ENCODE measurements around the gene TNNT2.

DNA sequence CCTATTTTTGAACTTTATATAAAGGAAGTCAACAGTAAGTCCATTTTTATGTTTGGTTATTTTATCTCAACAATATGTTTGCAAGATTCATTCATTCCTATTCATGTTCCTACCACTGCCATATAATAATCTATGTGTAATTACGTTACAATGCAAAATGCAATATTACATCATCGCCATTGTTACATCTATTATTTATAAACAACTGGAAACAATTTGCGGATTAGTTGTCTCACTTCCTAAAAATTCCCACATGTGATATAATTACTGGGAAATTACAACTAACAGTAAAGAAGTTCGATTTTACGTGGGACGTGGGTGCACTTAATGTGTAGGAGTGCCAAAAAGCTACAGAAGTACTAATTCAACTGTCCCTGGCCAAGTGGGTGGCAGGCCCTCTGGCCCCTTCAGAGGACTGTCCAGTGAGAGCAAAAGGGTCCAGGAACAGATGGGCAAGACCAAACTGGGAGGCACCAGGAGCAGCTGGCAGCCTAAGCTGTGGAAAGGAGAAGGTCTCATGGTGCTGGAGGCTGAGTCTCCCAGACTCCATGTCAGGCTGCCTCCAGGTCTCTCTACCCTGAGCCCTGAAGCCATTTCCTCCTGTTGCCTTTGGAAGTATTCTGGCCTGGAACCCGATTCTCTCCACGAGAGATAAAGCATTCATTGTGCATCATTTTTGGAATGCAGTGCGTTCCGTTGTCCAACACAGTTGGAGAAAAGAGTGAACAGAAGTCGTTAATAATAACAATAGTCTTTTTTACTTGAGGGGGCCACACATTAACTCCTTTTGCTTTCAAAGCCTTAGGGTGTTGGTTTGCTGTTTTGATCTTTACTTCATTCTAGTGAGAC lies 42.9 kb downstream of the TNNT2 start:
- TF ChIP-seq, protein P1, sequence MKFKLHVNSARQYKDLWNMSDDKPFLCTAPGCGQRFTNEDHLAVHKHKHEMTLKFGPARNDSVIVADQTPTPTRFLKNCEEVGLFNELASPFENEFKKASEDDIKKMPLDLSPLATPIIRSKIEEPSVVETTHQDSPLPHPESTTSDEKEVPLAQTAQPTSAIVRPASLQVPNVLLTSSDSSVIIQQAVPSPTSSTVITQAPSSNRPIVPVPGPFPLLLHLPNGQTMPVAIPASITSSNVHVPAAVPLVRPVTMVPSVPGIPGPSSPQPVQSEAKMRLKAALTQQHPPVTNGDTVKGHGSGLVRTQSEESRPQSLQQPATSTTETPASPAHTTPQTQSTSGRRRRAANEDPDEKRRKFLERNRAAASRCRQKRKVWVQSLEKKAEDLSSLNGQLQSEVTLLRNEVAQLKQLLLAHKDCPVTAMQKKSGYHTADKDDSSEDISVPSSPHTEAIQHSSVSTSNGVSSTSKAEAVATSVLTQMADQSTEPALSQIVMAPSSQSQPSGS (CRISPR knock-in tag; IDR thresholded peaks at IDR 0.05), result no peak
- TF ChIP-seq DMAP1 (CRISPR knock-in tag; IDR thresholded peaks at IDR 0.05) (no peak), GPN1 (CRISPR knock-in tag; IDR thresholded peaks at IDR 0.05; ENCODE audit: borderline replicate concordance) (no peak), FOXA3 (CRISPR knock-in tag; IDR thresholded peaks at IDR 0.05) (no peak), MED13 (CRISPR knock-in tag; IDR thresholded peaks at IDR 0.05) (no peak), CREB1 (IDR thresholded peaks at IDR 0.05) (no peak), CREB1 (CRISPR knock-in tag; IDR thresholded peaks at IDR 0.05) (no peak)
- TF ChIP-seq, protein P2, sequence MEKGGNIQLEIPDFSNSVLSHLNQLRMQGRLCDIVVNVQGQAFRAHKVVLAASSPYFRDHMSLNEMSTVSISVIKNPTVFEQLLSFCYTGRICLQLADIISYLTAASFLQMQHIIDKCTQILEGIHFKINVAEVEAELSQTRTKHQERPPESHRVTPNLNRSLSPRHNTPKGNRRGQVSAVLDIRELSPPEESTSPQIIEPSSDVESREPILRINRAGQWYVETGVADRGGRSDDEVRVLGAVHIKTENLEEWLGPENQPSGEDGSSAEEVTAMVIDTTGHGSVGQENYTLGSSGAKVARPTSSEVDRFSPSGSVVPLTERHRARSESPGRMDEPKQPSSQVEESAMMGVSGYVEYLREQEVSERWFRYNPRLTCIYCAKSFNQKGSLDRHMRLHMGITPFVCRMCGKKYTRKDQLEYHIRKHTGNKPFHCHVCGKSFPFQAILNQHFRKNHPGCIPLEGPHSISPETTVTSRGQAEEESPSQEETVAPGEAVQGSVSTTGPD (CRISPR knock-in tag; IDR thresholded peaks at IDR 0.05), result no peak
- TF ChIP-seq, protein P3, sequence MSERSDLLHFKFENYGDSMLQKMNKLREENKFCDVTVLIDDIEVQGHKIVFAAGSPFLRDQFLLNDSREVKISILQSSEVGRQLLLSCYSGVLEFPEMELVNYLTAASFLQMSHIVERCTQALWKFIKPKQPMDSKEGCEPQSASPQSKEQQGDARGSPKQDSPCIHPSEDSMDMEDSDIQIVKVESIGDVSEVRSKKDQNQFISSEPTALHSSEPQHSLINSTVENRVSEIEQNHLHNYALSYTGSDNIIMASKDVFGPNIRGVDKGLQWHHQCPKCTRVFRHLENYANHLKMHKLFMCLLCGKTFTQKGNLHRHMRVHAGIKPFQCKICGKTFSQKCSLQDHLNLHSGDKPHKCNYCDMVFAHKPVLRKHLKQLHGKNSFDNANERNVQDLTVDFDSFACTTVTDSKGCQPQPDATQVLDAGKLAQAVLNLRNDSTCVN (CRISPR knock-in tag; IDR thresholded peaks at IDR 0.05; ENCODE audit: borderline replicate concordance), result no peak
- TF ChIP-seq, protein P4, sequence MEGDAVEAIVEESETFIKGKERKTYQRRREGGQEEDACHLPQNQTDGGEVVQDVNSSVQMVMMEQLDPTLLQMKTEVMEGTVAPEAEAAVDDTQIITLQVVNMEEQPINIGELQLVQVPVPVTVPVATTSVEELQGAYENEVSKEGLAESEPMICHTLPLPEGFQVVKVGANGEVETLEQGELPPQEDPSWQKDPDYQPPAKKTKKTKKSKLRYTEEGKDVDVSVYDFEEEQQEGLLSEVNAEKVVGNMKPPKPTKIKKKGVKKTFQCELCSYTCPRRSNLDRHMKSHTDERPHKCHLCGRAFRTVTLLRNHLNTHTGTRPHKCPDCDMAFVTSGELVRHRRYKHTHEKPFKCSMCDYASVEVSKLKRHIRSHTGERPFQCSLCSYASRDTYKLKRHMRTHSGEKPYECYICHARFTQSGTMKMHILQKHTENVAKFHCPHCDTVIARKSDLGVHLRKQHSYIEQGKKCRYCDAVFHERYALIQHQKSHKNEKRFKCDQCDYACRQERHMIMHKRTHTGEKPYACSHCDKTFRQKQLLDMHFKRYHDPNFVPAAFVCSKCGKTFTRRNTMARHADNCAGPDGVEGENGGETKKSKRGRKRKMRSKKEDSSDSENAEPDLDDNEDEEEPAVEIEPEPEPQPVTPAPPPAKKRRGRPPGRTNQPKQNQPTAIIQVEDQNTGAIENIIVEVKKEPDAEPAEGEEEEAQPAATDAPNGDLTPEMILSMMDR (CRISPR knock-in tag; IDR thresholded peaks at IDR 0.05), result no peak
- TF ChIP-seq, protein P5, sequence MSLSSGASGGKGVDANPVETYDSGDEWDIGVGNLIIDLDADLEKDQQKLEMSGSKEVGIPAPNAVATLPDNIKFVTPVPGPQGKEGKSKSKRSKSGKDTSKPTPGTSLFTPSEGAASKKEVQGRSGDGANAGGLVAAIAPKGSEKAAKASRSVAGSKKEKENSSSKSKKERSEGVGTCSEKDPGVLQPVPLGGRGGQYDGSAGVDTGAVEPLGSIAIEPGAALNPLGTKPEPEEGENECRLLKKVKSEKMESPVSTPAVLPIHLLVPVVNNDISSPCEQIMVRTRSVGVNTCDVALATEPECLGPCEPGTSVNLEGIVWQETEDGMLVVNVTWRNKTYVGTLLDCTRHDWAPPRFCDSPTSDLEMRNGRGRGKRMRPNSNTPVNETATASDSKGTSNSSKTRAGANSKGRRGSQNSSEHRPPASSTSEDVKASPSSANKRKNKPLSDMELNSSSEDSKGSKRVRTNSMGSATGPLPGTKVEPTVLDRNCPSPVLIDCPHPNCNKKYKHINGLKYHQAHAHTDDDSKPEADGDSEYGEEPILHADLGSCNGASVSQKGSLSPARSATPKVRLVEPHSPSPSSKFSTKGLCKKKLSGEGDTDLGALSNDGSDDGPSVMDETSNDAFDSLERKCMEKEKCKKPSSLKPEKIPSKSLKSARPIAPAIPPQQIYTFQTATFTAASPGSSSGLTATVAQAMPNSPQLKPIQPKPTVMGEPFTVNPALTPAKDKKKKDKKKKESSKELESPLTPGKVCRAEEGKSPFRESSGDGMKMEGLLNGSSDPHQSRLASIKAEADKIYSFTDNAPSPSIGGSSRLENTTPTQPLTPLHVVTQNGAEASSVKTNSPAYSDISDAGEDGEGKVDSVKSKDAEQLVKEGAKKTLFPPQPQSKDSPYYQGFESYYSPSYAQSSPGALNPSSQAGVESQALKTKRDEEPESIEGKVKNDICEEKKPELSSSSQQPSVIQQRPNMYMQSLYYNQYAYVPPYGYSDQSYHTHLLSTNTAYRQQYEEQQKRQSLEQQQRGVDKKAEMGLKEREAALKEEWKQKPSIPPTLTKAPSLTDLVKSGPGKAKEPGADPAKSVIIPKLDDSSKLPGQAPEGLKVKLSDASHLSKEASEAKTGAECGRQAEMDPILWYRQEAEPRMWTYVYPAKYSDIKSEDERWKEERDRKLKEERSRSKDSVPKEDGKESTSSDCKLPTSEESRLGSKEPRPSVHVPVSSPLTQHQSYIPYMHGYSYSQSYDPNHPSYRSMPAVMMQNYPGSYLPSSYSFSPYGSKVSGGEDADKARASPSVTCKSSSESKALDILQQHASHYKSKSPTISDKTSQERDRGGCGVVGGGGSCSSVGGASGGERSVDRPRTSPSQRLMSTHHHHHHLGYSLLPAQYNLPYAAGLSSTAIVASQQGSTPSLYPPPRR (CRISPR knock-in tag; IDR thresholded peaks at IDR 0.05; ENCODE audit: borderline replicate concordance), result no peak
- TF ChIP-seq, protein P6, sequence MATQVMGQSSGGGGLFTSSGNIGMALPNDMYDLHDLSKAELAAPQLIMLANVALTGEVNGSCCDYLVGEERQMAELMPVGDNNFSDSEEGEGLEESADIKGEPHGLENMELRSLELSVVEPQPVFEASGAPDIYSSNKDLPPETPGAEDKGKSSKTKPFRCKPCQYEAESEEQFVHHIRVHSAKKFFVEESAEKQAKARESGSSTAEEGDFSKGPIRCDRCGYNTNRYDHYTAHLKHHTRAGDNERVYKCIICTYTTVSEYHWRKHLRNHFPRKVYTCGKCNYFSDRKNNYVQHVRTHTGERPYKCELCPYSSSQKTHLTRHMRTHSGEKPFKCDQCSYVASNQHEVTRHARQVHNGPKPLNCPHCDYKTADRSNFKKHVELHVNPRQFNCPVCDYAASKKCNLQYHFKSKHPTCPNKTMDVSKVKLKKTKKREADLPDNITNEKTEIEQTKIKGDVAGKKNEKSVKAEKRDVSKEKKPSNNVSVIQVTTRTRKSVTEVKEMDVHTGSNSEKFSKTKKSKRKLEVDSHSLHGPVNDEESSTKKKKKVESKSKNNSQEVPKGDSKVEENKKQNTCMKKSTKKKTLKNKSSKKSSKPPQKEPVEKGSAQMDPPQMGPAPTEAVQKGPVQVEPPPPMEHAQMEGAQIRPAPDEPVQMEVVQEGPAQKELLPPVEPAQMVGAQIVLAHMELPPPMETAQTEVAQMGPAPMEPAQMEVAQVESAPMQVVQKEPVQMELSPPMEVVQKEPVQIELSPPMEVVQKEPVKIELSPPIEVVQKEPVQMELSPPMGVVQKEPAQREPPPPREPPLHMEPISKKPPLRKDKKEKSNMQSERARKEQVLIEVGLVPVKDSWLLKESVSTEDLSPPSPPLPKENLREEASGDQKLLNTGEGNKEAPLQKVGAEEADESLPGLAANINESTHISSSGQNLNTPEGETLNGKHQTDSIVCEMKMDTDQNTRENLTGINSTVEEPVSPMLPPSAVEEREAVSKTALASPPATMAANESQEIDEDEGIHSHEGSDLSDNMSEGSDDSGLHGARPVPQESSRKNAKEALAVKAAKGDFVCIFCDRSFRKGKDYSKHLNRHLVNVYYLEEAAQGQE (IDR thresholded peaks at IDR 0.05; ENCODE audit: borderline replicate concordance in 1 of 2, low read depth in 1 of 2, low read length in 2 of 2), result no peak
- TF ChIP-seq, protein P7, sequence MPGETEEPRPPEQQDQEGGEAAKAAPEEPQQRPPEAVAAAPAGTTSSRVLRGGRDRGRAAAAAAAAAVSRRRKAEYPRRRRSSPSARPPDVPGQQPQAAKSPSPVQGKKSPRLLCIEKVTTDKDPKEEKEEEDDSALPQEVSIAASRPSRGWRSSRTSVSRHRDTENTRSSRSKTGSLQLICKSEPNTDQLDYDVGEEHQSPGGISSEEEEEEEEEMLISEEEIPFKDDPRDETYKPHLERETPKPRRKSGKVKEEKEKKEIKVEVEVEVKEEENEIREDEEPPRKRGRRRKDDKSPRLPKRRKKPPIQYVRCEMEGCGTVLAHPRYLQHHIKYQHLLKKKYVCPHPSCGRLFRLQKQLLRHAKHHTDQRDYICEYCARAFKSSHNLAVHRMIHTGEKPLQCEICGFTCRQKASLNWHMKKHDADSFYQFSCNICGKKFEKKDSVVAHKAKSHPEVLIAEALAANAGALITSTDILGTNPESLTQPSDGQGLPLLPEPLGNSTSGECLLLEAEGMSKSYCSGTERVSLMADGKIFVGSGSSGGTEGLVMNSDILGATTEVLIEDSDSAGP (CRISPR knock-in tag; IDR thresholded peaks at IDR 0.05; ENCODE audit: borderline replicate concordance), result no peak
